Stomach smooth muscle (tissue), 2 donors: ENCODE data around the gene PSORS1C2.
A peak's percentile ranks its signal among the peaks of the same experiment; 100 is the strongest.
"Not testable (repeated sequence)": the region's sequence is repeated elsewhere in the genome, so short reads cannot be mapped to it uniquely, and the experiment has no call there.

Experiments
- H3K27ac ChIP-seq: one replicate; pipeline ENCODE4 v1.7.0; 2013; ENCODE audit warnings: mild to moderate bottlenecking, low read length, inconsistent platforms
- H3K27me3 ChIP-seq, 2 donors: one replicate each; pipeline ENCODE4 v1.7.0; 2013; ENCODE audit warnings: low read length in 2 of 2; ENCODE audit not compliant: insufficient read depth in 2 of 2, control insufficient read depth in 1 of 2
- H3K36me3 ChIP-seq, 2 donors: one replicate each; pipeline ENCODE4 v1.7.0; 2013; ENCODE audit warnings: low read length in 2 of 2; ENCODE audit not compliant: control insufficient read depth in 2 of 2, insufficient read depth in 2 of 2
- H3K4me1 ChIP-seq: one replicate; pipeline ENCODE4 v1.7.0; 2013; ENCODE audit warnings: low read length; ENCODE audit not compliant: control insufficient read depth, insufficient read depth
- H3K4me3 ChIP-seq, 2 donors: one replicate each; pipeline ENCODE4 v1.7.0; 2013; ENCODE audit warnings: low read length in 2 of 2
- H3K9ac ChIP-seq, 2 donors: one replicate each; pipeline ENCODE4 v1.7.0; 2013; ENCODE audit warnings: low read length in 2 of 2, mild to moderate bottlenecking in 1 of 2
- H3K9me3 ChIP-seq, 2 donors: one replicate each; pipeline ENCODE4 v1.7.0; 2013; ENCODE audit warnings: low read length in 2 of 2; ENCODE audit not compliant: control insufficient read depth in 2 of 2
- donor health status: healthy.
- donor health status: Pancreatic carcinoma.

Gene PSORS1C2

GRCh38 chr6:31165064-31165832 lies 26.4 kb upstream of the PSORS1C2 start:
- not testable (repeated sequence) for H3K4me3 ChIP-seq, H3K36me3 ChIP-seq, H3K4me1 ChIP-seq

DNA sequence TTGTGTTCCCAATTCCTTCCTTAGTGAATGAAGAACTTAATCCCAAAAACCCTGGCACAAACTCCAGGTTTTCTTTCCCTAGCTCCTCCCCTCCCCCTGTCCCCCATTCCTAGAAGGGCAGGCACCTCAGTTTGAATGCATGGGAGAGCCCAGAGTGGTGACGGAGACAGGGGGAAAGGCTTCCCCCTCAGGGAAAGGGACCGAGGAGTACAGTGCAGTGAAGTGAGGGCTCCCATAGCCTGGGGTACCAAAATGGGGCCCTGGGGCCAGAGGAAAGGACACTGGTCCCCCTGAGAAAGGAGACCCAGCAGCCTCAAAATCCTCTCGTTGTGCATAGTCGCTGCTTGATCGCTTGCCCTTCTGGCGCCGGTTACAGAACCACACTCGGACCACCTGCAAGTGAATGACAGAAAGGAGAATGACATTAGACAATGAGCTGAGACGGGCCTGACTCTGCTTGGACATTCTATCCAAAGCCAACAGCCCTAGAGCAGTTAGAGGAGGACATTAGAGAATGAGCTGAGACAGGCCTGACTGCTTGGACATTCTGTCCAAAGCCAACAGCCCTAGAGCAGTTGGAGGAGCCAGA lies 25.7 kb upstream of the PSORS1C2 start:
- not testable (repeated sequence) for H3K36me3 ChIP-seq, H3K4me3 ChIP-seq, H3K9ac ChIP-seq, H3K9me3 ChIP-seq, H3K27me3 ChIP-seq, H3K4me1 ChIP-seq, H3K27ac ChIP-seq

More at GRCh38 chr6:31165064-31165832, 26.4 kb upstream of the PSORS1C2 start:
- not testable (repeated sequence) for H3K9ac ChIP-seq, H3K27ac ChIP-seq, H3K27me3 ChIP-seq, H3K9me3 ChIP-seq

DNA sequence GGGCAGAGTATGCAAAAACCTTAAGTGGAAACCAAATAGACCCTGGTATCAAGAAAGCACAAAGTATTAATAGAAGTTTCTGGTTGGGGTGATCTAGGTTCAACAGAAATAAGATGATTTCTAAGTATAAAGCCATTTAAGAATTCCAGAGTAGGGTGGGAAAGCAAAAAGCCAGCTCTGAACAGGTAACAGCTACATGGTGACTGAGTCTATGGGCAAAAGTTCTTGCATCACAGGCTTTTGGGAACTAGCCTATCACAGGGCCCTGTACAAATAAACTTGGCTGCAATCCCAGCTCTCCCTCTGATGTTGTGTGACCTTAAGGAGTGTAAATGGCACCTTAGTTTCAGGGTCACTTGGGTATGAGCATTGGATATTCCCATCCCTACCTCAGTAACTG lies 25.1 kb upstream of the PSORS1C2 start:
- H3K4me3 ChIP-seq, result no peak overlapping the region
- H3K9me3 ChIP-seq, result no peaks in the 10 kb centered on the region
- H3K27me3 ChIP-seq, result no peaks in the 10 kb centered on the region
- peaks cover 10% of the 10 kb centered on the region for H3K4me1 ChIP-seq
- H3K9ac ChIP-seq, result no peak overlapping the region
- H3K27ac ChIP-seq, result no peak overlapping the region
- H3K36me3 ChIP-seq, result peaks cover 0 to 3% of the 10 kb centered on the region in 2 donors

GRCh38 chr6:31162463-31163165 lies 23.7 kb upstream of the PSORS1C2 start:
- peaks cover 0 to 3% of the 10 kb centered on the region in 2 donors for H3K36me3 ChIP-seq
- H3K4me3 ChIP-seq, result no peak overlapping the region
- H3K27me3 ChIP-seq, result no peaks in the 10 kb centered on the region
- H3K27ac ChIP-seq, result no peak overlapping the region
- H3K9me3 ChIP-seq, result no peaks in the 10 kb centered on the region
- H3K4me1 ChIP-seq, result peaks cover 16% of the 10 kb centered on the region
- no peak overlapping the region for H3K9ac ChIP-seq

- peaks cover 22% of the 10 kb centered on the region for H3K4me1 ChIP-seq
- no peak overlapping the region for H3K27ac ChIP-seq
- no peak overlapping the region for H3K4me3 ChIP-seq
- no peaks in the 10 kb centered on the region for H3K27me3 ChIP-seq
- no peak overlapping the region for H3K9ac ChIP-seq
- no peaks in the 10 kb centered on the region for H3K9me3 ChIP-seq
- H3K36me3 ChIP-seq, result peaks cover 0 to 3% of the 10 kb centered on the region in 2 donors
Measured at GRCh38 chr6:31161216-31162126, 22.6 kb upstream of the PSORS1C2 start.

GRCh38 chr6:31158863-31159855 lies 20.3 kb upstream of the PSORS1C2 start:
- Histone ChIP-seq H3K36me3 (peaks cover 6 to 8% of the 10 kb centered on the region in 2 donors), H3K9ac (peak overlapping the region; percentile 58 to 65), H3K9me3 (no peaks in the 10 kb centered on the region), H3K4me1 (peaks cover 22% of the 10 kb centered on the region), H3K4me3 (peak overlapping the region; percentile 80 to 86), H3K27me3 (no peaks in the 10 kb centered on the region), H3K27ac (peak overlapping the region; percentile 2)

DNA sequence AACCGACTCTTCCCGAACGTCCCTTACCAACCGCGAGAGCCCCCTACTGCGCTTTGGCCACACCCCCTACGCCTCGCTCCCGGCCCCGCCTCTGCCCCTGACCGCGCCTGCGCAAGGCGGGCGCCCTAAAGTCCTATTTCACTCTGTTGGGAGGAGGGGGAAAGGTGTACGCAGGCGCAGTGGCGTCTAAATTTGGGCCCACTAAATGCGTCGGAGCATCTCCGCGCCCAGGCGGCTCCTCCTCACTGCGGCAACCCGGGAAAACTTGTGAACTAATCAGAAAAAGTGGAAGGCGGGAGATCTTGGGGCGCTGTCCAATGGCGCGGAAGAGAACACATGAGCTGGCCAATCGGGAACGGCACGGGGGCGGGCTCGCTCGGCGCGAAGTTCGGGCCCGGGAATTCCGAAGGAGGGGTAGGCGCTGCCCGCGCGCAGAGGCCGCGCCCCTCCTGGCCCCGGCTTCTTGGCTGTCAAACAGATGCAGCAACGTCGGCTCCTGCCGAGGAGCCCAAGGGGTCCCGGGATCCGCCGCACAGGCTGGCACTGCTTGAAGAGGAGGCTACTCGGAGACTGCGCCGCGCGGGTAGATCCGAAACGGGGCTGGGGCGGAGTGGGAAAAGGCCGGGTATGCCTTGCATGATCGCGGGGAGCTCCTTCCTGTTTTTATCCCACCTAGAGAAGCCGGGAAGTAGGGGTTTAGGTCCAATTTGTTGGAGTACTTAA lies 19.4 kb upstream of the PSORS1C2 start, which contains the start of gene TCF19:
TCF19 (plus strand) TSS at position 450 of the 723 bp plus-strand sequence. CDS start 881 bp downstream, outside the sequence.
- Histone ChIP-seq H3K4me3 (peak within 1 kb of the TSS; percentile 80 to 86), H3K4me1 (peaks cover 22% of the 10 kb centered on the region), H3K9ac (peak within 1 kb of the TSS; percentile 73 to 86), H3K36me3 (peaks cover 6 to 13% of the 10 kb centered on the region in 2 donors), H3K27ac (peak within 1 kb of the TSS; percentile 60), H3K9me3 (no peaks in the 10 kb centered on the region), H3K27me3 (no peaks in the 10 kb centered on the region)

- Histone ChIP-seq H3K27ac (peak within 1 kb of the TSS; percentile 60), H3K36me3 (peaks cover 6 to 13% of the 10 kb centered on the region in 2 donors)
Measured at GRCh38 chr6:31157513-31158139, 18.8 kb upstream of the PSORS1C2 start, which contains the start of gene CCHCR1. CCHCR1 (minus strand) TSS chr6:31157802; CDS start chr6:31157600, 202 bp downstream.

More at GRCh38 chr6:31157513-31158139, 18.8 kb upstream of the PSORS1C2 start, which contains the start of gene CCHCR1:
- Histone ChIP-seq H3K4me3 (peak within 1 kb of the TSS; percentile 80 to 86), H3K27me3 (no peaks in the 10 kb centered on the region), H3K9me3 (no peaks in the 10 kb centered on the region), H3K9ac (peak within 1 kb of the TSS; percentile 73 to 86), H3K4me1 (peaks cover 22% of the 10 kb centered on the region)
